ENCODE results near the gene SFTA2. TPM values are rescaled to one million over a fixed set of nuclear protein-coding genes. Genes with fewer than 3 reads are reported as not detected.

SFTA2 gene
- total and polyA plus RNA-seq, 2 of the 8 experiments (the other 6 are each of a cell fraction or from before 2014, with no cell fraction given) = not detected

- TF ChIP-seq ATF2 (IDR thresholded peaks at IDR 0.05; ENCODE audit: low read length) (no peak), KDM4A (IDR thresholded peaks at IDR 0.05; ENCODE audit: low read depth, low read length, severe bottlenecking) (peak; percentile 44), SUZ12 (IDR thresholded peaks at IDR 0.05; ENCODE audit: low read length) (no peak), CREB1 (IDR thresholded peaks at IDR 0.05) (peak; percentile 58), KDM1A (IDR thresholded peaks at IDR 0.05; ENCODE audit: borderline replicate concordance, low read length) (no peak; the same call in 1 of the 2 replicates), CHD7 (IDR thresholded peaks at IDR 0.05; ENCODE audit: insufficient replicate concordance, low read length) (no peak), E2F6 (IDR thresholded peaks at IDR 0.05) (no peak)
Measured at GRCh38 chr6:30907758-30908591, 24.0 kb downstream of the SFTA2 start, which contains the start of gene GTF2H4 (continued).
